H7 (cell line): ENCODE measurements around the gene AKNAD1. TPM values are rescaled to one million over a fixed set of nuclear protein-coding genes. Genes with fewer than 3 reads are reported as not detected.

Experiments used
- DNase-seq: peaks from one replicate; pipeline ENCODE4 v3.0.0; 2012
- H3K27me3 ChIP-seq: 2 replicates; pipeline ENCODE4 v1.6.0; 2011; ENCODE audit warnings: mild to moderate bottlenecking, low read length; ENCODE audit not compliant: control insufficient read depth, insufficient read depth
- H3K36me3 ChIP-seq: replicated peaks from 2 replicates; pipeline ENCODE4 v1.5.1; 2011; ENCODE audit warnings: low read length; ENCODE audit not compliant: control insufficient read depth, insufficient read depth
- H3K4me3 ChIP-seq: 2 replicates; pipeline ENCODE4 v1.5.1; 2011; ENCODE audit warnings: low read depth, mild to moderate bottlenecking, control low read depth, low read length, moderate library complexity; ENCODE audit not compliant: insufficient read depth
- total RNA-seq: library from RNA; depleted of rRNA; stranded (reverse); fragments of >200 nt; shearing (Covaris generic); gene quantifications from 2 replicates; pipeline ENCODE4 v1.2.3, GENCODE V29; 2014

The AKNAD1 gene
- total RNA-seq, 1 experiment from 2014 or later = not detected

DNA sequence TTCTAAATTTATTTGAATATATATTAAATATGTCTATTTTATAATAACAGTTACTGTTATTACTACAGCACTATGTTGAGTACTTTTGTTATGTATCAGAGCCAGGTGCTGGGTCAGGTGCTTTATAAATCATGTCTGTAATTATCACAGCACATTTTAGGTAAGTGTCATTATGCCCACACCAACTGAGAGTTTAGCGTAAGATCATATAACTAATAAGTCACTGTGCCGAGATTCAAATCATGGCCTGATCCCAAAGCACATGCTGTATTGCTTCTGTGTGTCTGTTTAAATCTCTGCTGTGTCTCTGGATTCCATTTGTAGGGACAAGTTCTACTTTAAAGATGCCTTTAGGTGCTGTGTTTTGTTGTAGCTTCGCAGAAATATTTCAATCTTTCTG, 21.8 kb upstream of the AKNAD1 start:
- Histone ChIP-seq H3K36me3 (no peaks in the 10 kb centered on the region), H3K4me3 (peak overlapping the region; percentile 24; the same call in 1 of the 2 replicates), H3K27me3 (peaks cover 12% of the 10 kb centered on the region; the same call in 1 of the 2 replicates)
- DNase-seq = no peak

GRCh38 chr1:108878160-108878469, 21.2 kb upstream of the AKNAD1 start:
- peak overlapping the region; percentile 96 for H3K4me3 ChIP-seq
- peak; percentile 18 for DNase-seq
- no peaks in the 10 kb centered on the region for H3K36me3 ChIP-seq
- H3K27me3 ChIP-seq = peaks cover 12% of the 10 kb centered on the region; the same call in 1 of the 2 replicates

- Histone ChIP-seq H3K4me3 (peak overlapping the region; percentile 96), H3K27me3 (peaks cover 12% of the 10 kb centered on the region; the same call in 1 of the 2 replicates), H3K36me3 (no peaks in the 10 kb centered on the region)
- peak; percentile 32 for DNase-seq
Observed at GRCh38 chr1:108877348-108878159, 20.7 kb upstream of the AKNAD1 start.

DNA sequence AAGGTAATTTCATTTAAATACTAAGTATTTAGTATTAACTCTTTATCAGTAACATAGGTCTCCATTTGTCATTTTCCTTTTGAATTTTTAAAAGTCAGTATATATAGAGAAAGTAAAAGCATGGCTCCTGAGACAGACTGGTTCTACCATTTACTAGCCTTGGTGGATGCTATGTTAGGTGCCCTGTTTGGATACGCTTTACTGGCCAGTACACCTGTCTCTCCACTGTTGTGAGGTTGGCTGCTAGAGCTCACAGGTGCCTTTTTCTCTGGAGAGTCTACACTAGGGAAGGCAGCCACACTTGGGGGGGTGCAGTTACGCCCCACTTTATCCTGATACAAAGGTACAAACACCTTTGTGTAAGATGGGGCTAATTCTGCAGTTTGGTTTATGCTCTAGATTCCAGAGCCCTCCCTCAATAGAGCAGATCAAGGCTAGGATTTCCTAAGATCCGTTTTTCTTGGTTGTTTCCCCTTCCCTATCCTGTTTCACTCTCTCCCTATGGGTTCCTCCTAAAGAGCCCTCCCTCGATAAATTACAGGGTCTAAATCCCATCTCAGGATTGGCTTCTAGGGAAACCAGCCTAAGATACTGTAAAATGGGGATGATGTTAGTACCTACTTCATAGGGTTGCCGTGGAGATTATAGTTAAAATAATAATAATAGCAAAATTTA, 14.3 kb upstream of the AKNAD1 start:
- no peak overlapping the region for H3K4me3 ChIP-seq
- no peaks in the 10 kb centered on the region for H3K27me3 ChIP-seq
- peak; percentile 20 for DNase-seq
- H3K36me3 ChIP-seq = no peaks in the 10 kb centered on the region

GRCh38 chr1:108865316-108865910, 8.5 kb upstream of the AKNAD1 start:
- Histone ChIP-seq H3K36me3 (no peaks in the 10 kb centered on the region), H3K4me3 (no peak overlapping the region), H3K27me3 (no peaks in the 10 kb centered on the region)
- DNase-seq = no peak

DNA sequence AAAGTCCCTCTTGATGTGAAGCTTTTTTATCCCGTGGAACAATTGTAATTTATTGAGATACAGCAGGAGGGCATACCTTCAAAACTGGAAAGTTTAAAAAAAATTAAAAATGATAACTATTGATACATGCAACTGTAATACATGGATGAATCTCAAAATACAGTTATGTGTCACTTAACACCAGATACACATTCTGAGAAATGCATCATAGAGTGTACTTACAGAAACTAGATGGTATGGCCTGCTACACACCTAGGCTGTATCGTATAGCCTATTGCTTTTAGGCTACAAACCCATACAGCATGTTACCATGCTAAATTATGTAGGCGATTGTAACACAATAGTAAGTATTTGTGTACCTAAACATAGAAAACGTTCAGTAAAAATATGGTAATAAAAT, 7.1 kb upstream of the AKNAD1 start:
- no peaks in the 10 kb centered on the region for H3K27me3 ChIP-seq
- no peak for DNase-seq
- no peaks in the 10 kb centered on the region for H3K36me3 ChIP-seq
- H3K4me3 ChIP-seq = no peak overlapping the region

DNA sequence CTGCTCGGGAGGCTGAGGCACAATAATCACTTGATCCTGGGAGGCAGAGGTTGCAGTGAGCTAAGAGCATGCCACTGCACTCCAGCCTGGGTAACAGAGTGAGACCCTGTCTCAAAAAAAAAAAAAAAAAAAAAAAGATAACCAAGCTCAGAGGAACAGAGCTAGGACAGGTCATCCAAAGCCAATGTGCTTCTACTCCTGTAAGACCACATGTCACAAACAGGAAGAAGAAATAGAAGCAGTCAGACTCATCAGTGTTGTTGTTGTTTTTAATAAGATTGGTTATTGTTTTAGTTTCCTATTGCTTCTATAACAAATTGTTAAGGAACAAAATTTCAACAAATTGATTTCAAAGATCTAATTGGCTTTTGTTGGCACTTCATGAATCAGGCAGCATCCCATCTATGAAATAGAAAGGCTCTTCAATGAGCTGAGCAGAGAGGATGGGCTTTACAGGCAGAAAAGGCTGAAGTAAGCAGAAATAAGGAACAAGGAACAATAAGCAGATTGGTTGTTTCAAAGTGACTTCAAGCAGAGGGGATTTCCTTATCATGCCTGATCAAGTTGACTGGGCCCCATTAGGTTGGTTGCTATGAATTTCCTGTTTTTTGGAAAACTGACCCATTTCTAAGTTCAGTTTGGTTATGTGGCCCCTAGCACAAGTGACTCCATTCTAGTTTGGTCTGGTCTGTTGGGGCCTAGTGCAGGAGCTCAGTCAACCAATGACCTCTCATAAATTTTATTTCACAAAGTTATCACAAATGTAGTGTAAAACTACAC, 6.0 kb upstream of the AKNAD1 start:
- no peaks in the 10 kb centered on the region for H3K36me3 ChIP-seq
- H3K4me3 ChIP-seq = no peak overlapping the region
- no peak for DNase-seq
- H3K27me3 ChIP-seq = no peaks in the 10 kb centered on the region

GRCh38 chr1:108862017-108862610, 5.2 kb upstream of the AKNAD1 start:
- Histone ChIP-seq H3K36me3 (no peaks in the 10 kb centered on the region), H3K27me3 (no peaks in the 10 kb centered on the region; the same call in 1 of the 2 replicates), H3K4me3 (no peak overlapping the region)
- DNase-seq = no peak

DNA sequence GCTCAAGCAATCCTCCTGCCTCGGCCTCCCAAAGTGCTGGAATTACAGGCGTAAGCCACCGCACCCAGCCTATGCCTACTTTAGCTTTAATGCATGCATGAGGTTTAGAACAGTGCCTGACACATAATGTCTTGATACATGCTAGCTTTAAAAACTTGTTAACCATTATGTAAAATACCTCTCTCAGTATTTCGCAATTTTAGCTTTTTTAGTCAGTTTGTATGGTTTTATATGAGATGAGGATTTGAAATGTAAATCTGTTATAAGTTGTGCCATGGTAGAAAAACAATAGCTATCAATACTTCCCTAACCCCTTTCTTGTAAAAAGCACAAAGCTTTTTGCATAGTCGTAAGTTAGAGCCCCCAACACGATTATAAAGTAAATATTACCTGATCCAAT, 4.7 kb upstream of the AKNAD1 start:
- H3K36me3 ChIP-seq = no peaks in the 10 kb centered on the region

DNA sequence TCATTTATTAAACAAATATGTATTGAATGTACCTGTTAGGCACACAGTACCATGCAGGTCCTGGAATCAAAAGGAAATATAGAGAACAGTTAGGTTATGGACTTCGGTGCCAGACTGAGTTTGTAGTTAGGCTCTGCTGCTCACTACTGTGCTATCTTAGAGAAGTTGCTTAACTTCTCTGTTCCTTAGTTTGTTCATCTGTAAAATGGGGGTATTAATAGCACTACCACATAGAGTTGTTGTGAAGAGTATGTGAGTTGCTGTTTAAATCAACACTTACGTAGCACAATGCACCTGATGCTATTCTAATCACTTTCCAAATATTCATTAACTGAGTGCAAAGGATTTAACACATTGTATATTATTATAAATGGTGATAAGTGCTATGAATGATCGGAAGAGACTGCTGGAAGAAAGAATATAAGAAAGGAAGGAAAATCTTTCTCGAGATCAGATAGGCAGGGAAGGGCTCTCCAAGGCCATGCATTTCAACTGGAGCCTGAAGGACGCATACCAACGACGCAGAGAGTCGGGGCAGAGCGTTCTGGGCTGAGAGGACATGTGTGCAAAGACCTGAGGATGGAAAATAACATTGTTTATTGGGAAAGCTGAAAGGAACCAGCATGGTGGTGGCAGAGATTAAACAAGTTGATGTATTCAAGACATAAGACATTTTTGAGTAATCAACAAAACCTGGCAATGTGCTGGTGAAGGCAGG, 3.5 kb upstream of the AKNAD1 start:
- Histone ChIP-seq H3K27me3 (no peaks in the 10 kb centered on the region; the same call in 1 of the 2 replicates), H3K4me3 (no peak overlapping the region), H3K36me3 (no peaks in the 10 kb centered on the region)
- no peak for DNase-seq

More for the DNA sequence above, 4.7 kb upstream of the AKNAD1 start:
- no peak for DNase-seq
- Histone ChIP-seq H3K27me3 (no peaks in the 10 kb centered on the region; the same call in 1 of the 2 replicates), H3K4me3 (no peak overlapping the region)

GRCh38 chr1:108858230-108858950, 1.5 kb upstream of the AKNAD1 start:
- H3K36me3 ChIP-seq = no peaks in the 10 kb centered on the region
- no peaks in the 10 kb centered on the region; the same call in 1 of the 2 replicates for H3K27me3 ChIP-seq
- no peak for DNase-seq
- H3K4me3 ChIP-seq = no peak overlapping the region

DNA sequence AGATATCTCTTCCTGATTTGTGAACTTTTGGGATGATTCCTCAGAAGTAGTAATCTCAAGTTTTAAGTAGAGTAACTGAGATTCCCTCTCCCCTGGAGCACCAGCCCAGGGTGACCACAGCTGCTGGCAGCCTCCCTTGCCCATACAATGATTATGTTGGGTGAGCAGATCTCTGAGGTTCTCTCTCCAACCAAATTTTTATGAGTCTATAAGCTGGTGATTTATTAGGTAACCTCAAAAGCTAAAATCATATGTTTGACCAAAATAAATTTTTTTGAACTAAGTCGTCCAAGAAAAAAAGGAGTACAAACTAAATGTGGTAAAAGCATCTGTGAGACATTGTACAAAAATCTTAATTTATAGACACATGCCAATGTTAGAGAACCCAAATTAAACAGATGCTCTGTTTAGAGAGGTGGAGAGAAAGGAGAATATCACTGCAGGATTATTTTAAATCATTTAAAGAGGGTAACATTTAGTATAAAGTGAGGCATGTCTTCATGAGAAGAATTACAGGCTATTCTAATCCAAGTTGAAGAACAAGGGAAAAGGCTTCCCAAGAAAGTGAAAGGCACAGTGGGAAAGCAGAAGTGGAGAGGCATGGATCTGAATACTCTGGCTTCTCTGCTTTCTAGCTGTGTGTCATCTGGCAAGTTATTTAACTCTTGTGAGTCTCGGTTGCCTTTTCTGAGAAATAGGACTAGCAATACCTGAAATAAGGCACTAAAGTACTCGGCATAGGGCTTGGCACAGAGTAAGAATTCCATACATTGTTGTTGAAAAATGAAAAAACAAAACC, 2.5 kb downstream of the AKNAD1 start:
- Histone ChIP-seq H3K4me3 (no peak overlapping the region), H3K27me3 (no peaks in the 10 kb centered on the region; the same call in 1 of the 2 replicates), H3K36me3 (no peaks in the 10 kb centered on the region)
- no peak for DNase-seq
